ENCODE results near the gene CDHR4.
"Not testable (repeated sequence)": the region's sequence is repeated elsewhere in the genome, so short reads cannot be mapped to it uniquely, and the experiment has no call there.

CDHR4 gene

GRCh38 chr3:49841126-49841696 lies 41.5 kb upstream of the CDHR4 start:
- no peak for DNase-seq (ENCODE audit: extremely low read depth, insufficient read length)
- TF ChIP-seq CTCF (IDR thresholded peaks at IDR 0.05; ENCODE audit: insufficient read depth, low read length, poor library complexity, severe bottlenecking) = peak; percentile 66
- H3K36me3 ChIP-seq (ENCODE audit: control insufficient read depth, insufficient read depth, low read length) = peaks cover 19% of the 10 kb centered on the region
- H3K4me3 ChIP-seq (replicated peaks; ENCODE audit: low read depth, low read length) = no peak overlapping the region
- no peaks in the 10 kb centered on the region for H3K27me3 ChIP-seq (replicated peaks; ENCODE audit: control insufficient read depth, insufficient read depth, low read length)

- no peak overlapping the region for H3K4me3 ChIP-seq (replicated peaks; ENCODE audit: low read depth, low read length)
- H3K27me3 ChIP-seq (replicated peaks; ENCODE audit: control insufficient read depth, insufficient read depth, low read length) = no peaks in the 10 kb centered on the region
- DNase-seq (ENCODE audit: extremely low read depth, insufficient read length) = no peak
- H3K36me3 ChIP-seq (ENCODE audit: control insufficient read depth, insufficient read depth, low read length) = peaks cover 19% of the 10 kb centered on the region
- no peak for TF ChIP-seq CTCF (IDR thresholded peaks at IDR 0.05; ENCODE audit: insufficient read depth, low read length, poor library complexity, severe bottlenecking)
These were observed 40.7 kb upstream of the CDHR4 start for GRCh38 chr3:49840388-49840787.

- no peak overlapping the region for H3K4me3 ChIP-seq (replicated peaks; ENCODE audit: low read depth, low read length)
- no peaks in the 10 kb centered on the region for H3K27me3 ChIP-seq (replicated peaks; ENCODE audit: control insufficient read depth, insufficient read depth, low read length)
- DNase-seq (ENCODE audit: extremely low read depth, insufficient read length) = no peak
- peak; percentile 91 for TF ChIP-seq CTCF (IDR thresholded peaks at IDR 0.05; ENCODE audit: insufficient read depth, low read length, poor library complexity, severe bottlenecking)
- H3K36me3 ChIP-seq (ENCODE audit: control insufficient read depth, insufficient read depth, low read length) = peaks cover 19% of the 10 kb centered on the region
These were observed 39.6 kb upstream of the CDHR4 start for GRCh38 chr3:49839193-49839809.

GRCh38 chr3:49831341-49831740 lies 31.7 kb upstream of the CDHR4 start:
- Histone ChIP-seq H3K27me3 (replicated peaks; ENCODE audit: control insufficient read depth, insufficient read depth, low read length) (no peaks in the 10 kb centered on the region), H3K4me3 (replicated peaks; ENCODE audit: low read depth, low read length) (no peak overlapping the region), H3K36me3 (ENCODE audit: control insufficient read depth, insufficient read depth, low read length) (peaks cover 21% of the 10 kb centered on the region)
- no peak for TF ChIP-seq CTCF (IDR thresholded peaks at IDR 0.05; ENCODE audit: insufficient read depth, low read length, poor library complexity, severe bottlenecking)
- DNase-seq (ENCODE audit: extremely low read depth, insufficient read length) = no peak

- TF ChIP-seq CTCF (IDR thresholded peaks at IDR 0.05; ENCODE audit: insufficient read depth, low read length, poor library complexity, severe bottlenecking) = no peak
- H3K4me3 ChIP-seq (replicated peaks; ENCODE audit: low read depth, low read length) = no peak overlapping the region
- H3K36me3 ChIP-seq (ENCODE audit: control insufficient read depth, insufficient read depth, low read length) = peaks cover 14% of the 10 kb centered on the region
- H3K27me3 ChIP-seq (replicated peaks; ENCODE audit: control insufficient read depth, insufficient read depth, low read length) = no peaks in the 10 kb centered on the region
- no peak for DNase-seq (ENCODE audit: extremely low read depth, insufficient read length)
These were observed 26.3 kb upstream of the CDHR4 start for GRCh38 chr3:49826016-49826415.

- not testable (repeated sequence) for H3K27me3 ChIP-seq (replicated peaks; ENCODE audit: control insufficient read depth, insufficient read depth, low read length); H3K4me3 ChIP-seq (replicated peaks; ENCODE audit: low read depth, low read length); H3K36me3 ChIP-seq (ENCODE audit: control insufficient read depth, insufficient read depth, low read length); DNase-seq (ENCODE audit: extremely low read depth, insufficient read length)
These were observed 23.5 kb upstream of the CDHR4 start for GRCh38 chr3:49823131-49823530.
